ENCODE data around the gene SPPL3. TPM values are rescaled to one million over a fixed set of nuclear protein-coding genes. Genes with fewer than 3 reads are reported as not detected.

Gene SPPL3
- total and polyA plus RNA-seq, 7 donors = 7.3 to 24.2 (median 17.5) TPM

- Histone ChIP-seq H3K9me3 (no peaks in the 10 kb centered on the region), H3K4me3 (no peak overlapping the region), H3K27me3 (ENCODE audit: insufficient read depth in 3 of 3, low read length in 2 of 3) (no peaks in the 10 kb centered on the region), H3K27ac (no peak overlapping the region), H3K36me3 (ENCODE audit: insufficient read depth in 1 of 2, low read depth in 1 of 2) (no peaks in the 10 kb centered on the region), H3K4me1 (peaks cover 17% of the 10 kb centered on the region)
- WGBS, 3 donors = 90 to 94% (median 94%) methylated on average over 1 of the region's 1 CpG
- TF ChIP-seq CTCF (IDR thresholded peaks at IDR 0.05) = no peak
- intact Hi-C loops (cut with DNase I) = no loop called here
- DNase-seq = no peak
- ATAC-seq = no peak
These were observed 19.5 kb downstream of the SPPL3 start for GRCh38 chr12:120884644-120885043.

GRCh38 chr12:120882055-120882555 lies 22.1 kb downstream of the SPPL3 start:
- no peak for TF ChIP-seq CTCF (IDR thresholded peaks at IDR 0.05)
- H3K36me3 ChIP-seq (ENCODE audit: insufficient read depth in 1 of 2, low read depth in 1 of 2) = no peaks in the 10 kb centered on the region
- H3K27me3 ChIP-seq (ENCODE audit: insufficient read depth in 3 of 3, low read length in 2 of 3) = no peaks in the 10 kb centered on the region
- H3K9me3 ChIP-seq = no peaks in the 10 kb centered on the region
- intact Hi-C loops (cut with DNase I) = no loop called here
- no peak overlapping the region for H3K4me3 ChIP-seq
- no peak for DNase-seq
- no peak for ATAC-seq
- 94 to 99% (median 95%) methylated on average over 1 of the region's 1 CpG for WGBS, 3 donors
- no peak overlapping the region for H3K27ac ChIP-seq
- peaks cover 17% of the 10 kb centered on the region for H3K4me1 ChIP-seq

GRCh38 chr12:120879718-120880300 lies 24.3 kb downstream of the SPPL3 start:
- WGBS, 3 donors = 93 to 94% (median 93%) methylated on average over 3 of the region's 3 CpGs
- intact Hi-C loops (cut with DNase I) = no loop called here
- peaks cover 7% of the 10 kb centered on the region for H3K4me1 ChIP-seq

GRCh38 chr12:120879102-120879501 lies 25.1 kb downstream of the SPPL3 start:
- H3K27ac ChIP-seq = no peak overlapping the region
- H3K9me3 ChIP-seq = no peaks in the 10 kb centered on the region
- no peak overlapping the region for H3K4me3 ChIP-seq
- peaks cover 12% of the 10 kb centered on the region for H3K4me1 ChIP-seq
- DNase-seq (no peak), ATAC-seq (no peak)
- WGBS, 3 donors = 74 to 79% (median 78%) methylated on average over 3 of the region's 3 CpGs
- no peaks in the 10 kb centered on the region for H3K27me3 ChIP-seq (ENCODE audit: insufficient read depth in 3 of 3, low read length in 2 of 3)
- no peak for TF ChIP-seq CTCF (IDR thresholded peaks at IDR 0.05)
- intact Hi-C loops (cut with DNase I) = no loop called here
- no peaks in the 10 kb centered on the region for H3K36me3 ChIP-seq (ENCODE audit: insufficient read depth in 1 of 2, low read depth in 1 of 2)

More at GRCh38 chr12:120879718-120880300, 24.3 kb downstream of the SPPL3 start:
- ATAC-seq (no peak), DNase-seq (no peak)
- Histone ChIP-seq H3K27ac (no peak overlapping the region), H3K4me3 (no peak overlapping the region), H3K36me3 (ENCODE audit: insufficient read depth in 1 of 2, low read depth in 1 of 2) (no peaks in the 10 kb centered on the region), H3K9me3 (no peaks in the 10 kb centered on the region), H3K27me3 (ENCODE audit: insufficient read depth in 3 of 3, low read length in 2 of 3) (no peaks in the 10 kb centered on the region)
- TF ChIP-seq CTCF (IDR thresholded peaks at IDR 0.05) = no peak
